HepG2 (cell line): ENCODE results near the gene ZNRD2. TPM values are rescaled to one million over a fixed set of nuclear protein-coding genes. Genes with fewer than 3 reads are reported as not detected.

ENCODE experiments used
- ATAC-seq: fragments of 200-7000 bp; cut with Tn5 transposase; 3 replicates; pipeline ENCODE4 v1.9.1; 2020; ENCODE audit warnings: mild to moderate bottlenecking, moderate library complexity
- BruUV-seq: library from RNA; stranded (reverse); fragments of 400-500 nt; replicated peaks from 2 replicates; lab custom pipeline; 2021; lab: Mats Ljungman, UMichigan
- CTCF ChIA-PET: fragments of 300-600 bp; formaldehyde crosslinking; extraction: SDS; loops from one replicate; lab custom pipeline; 2021; ENCODE audit warnings: low total read pairs, inconsistent platforms, low intra/inter-chr PET ratio; lab: Yijun Ruan, JAX
- POLR2A ChIA-PET: fragments of 350-600 bp; sonication (Branson Sonifier 250); formaldehyde crosslinking; loops from one replicate; lab custom pipeline; 2020; ENCODE audit warnings: antibody characterized with exemption, inconsistent platforms; lab: Yijun Ruan, JAX
- DNase-seq: peaks from one replicate; pipeline ENCODE4 v3.0.0-alpha.2; 2015; ENCODE audit warnings: low spot score
- FAIRE-seq: peaks from 3 replicates; lab custom pipeline; 2011; peaks lifted over from hg19 to GRCh38; lab: Jason Lieb, UNC
- H2AFZ ChIP-seq: one replicate; pipeline ENCODE4 v1.6.1; 2011; ENCODE audit warnings: low read length, inconsistent platforms
- H3K27ac ChIP-seq: fragments of 300-600 bp; 3 replicates; pipeline ENCODE4 v1.8.0; 2011; ENCODE audit warnings: mixed run types, mild to moderate bottlenecking, mixed read lengths, low read length, inconsistent platforms; ENCODE audit not compliant: insufficient read depth; ENCODE audit errors: extremely low read length
- H3K27me3 ChIP-seq, 2 experiments: fragments of 200-600 bp in 1 of 2; 2 replicates in 1 of 2; 3 replicates in 1 of 2; pipeline versions ENCODE4 v1.6.0 to v1.8.0; 2011; ENCODE audit warnings: low read length in 2 of 2, mild to moderate bottlenecking in 2 of 2, moderate library complexity in 2 of 2, inconsistent platforms in 1 of 2; ENCODE audit not compliant: insufficient read depth in 2 of 2, control insufficient read depth in 1 of 2
- H3K36me3 ChIP-seq, 2 experiments: fragments of 200-600 bp in 1 of 2; replicated peaks in 1 of 2; 2 replicates in 1 of 2; 3 replicates in 1 of 2; pipeline versions ENCODE4 v1.5.1 to v1.8.0; 2011; ENCODE audit warnings: low read length in 2 of 2, inconsistent platforms in 1 of 2; ENCODE audit not compliant: insufficient read depth in 2 of 2, control insufficient read depth in 1 of 2
- H3K4me1 ChIP-seq: 2 replicates; pipeline ENCODE4 v1.5.1; 2012; ENCODE audit warnings: low read length, inconsistent platforms; ENCODE audit not compliant: insufficient read depth
- H3K4me2 ChIP-seq: 2 replicates; pipeline ENCODE4 v1.6.0; 2011; ENCODE audit warnings: low read depth, low read length, inconsistent platforms
- H3K4me3 ChIP-seq, 3 experiments: fragments of 200-600 bp in 1 of 3; sonication (generic), shearing (Covaris generic) in 1 of 3; replicated peaks in 1 of 3; 2 replicates each; pipeline ENCODE4 v1.5.1; 2011 to 2016; ENCODE audit warnings: low read length in 3 of 3, inconsistent platforms in 2 of 3, low read depth in 2 of 3, mild to moderate bottlenecking in 2 of 3, control low read depth in 1 of 3, mixed read lengths in 1 of 3; ENCODE audit not compliant: insufficient read depth in 1 of 3
- H3K79me2 ChIP-seq: one replicate; pipeline ENCODE4 v1.6.1; 2011; ENCODE audit warnings: low read length, inconsistent platforms; ENCODE audit not compliant: insufficient read depth
- H3K9ac ChIP-seq: 2 replicates; pipeline ENCODE4 v1.6.0; 2011; ENCODE audit warnings: mild to moderate bottlenecking, low read depth, low read length, inconsistent platforms; ENCODE audit not compliant: insufficient read depth
- H3K9me3 ChIP-seq: 2 replicates; pipeline ENCODE4 v1.5.1; 2012; ENCODE audit warnings: mild to moderate bottlenecking, low read length
- H4K20me1 ChIP-seq: 2 replicates; pipeline ENCODE4 v1.6.0; 2011; ENCODE audit warnings: inconsistent platforms, mild to moderate bottlenecking, low read length, moderate library complexity; ENCODE audit not compliant: insufficient read depth
- CREBL2 ChIP-seq: sonication (generic); formaldehyde crosslinking; IDR thresholded peaks from 2 replicates; pipeline ENCODE4 v1.8.1; 2023; ENCODE audit warnings: missing genetic modification reagents, mild to moderate bottlenecking, borderline replicate concordance
- HOXA7 ChIP-seq: sonication (generic); formaldehyde crosslinking; IDR thresholded peaks from 2 replicates; pipeline ENCODE4 v1.8.1; 2022; ENCODE audit warnings: mild to moderate bottlenecking, missing genetic modification reagents, moderate library complexity
- KDM2A ChIP-seq: sonication (generic); formaldehyde crosslinking; IDR thresholded peaks from 2 replicates; pipeline ENCODE4 v1.4.0; 2020; ENCODE audit warnings: low read depth, missing genetic modification reagents, borderline replicate concordance
- NFIB ChIP-seq: sonication (generic); formaldehyde crosslinking; IDR thresholded peaks from 2 replicates; pipeline ENCODE4 v1.9.0; 2021; ENCODE audit warnings: missing genetic modification reagents, mild to moderate bottlenecking, borderline replicate concordance
- STAT6 ChIP-seq: sonication (generic); formaldehyde crosslinking; IDR thresholded peaks from 2 replicates; pipeline ENCODE4 v1.4.0; 2020; ENCODE audit warnings: missing genetic modification reagents, mild to moderate bottlenecking, borderline replicate concordance
- TCF12 ChIP-seq, 2 experiments: fragments of 450-650 bp in 1 of 2; sonication (generic) in 1 of 2; formaldehyde crosslinking in 1 of 2; IDR thresholded peaks; 2 replicates each; pipeline versions ENCODE4 v1.6.1 to v1.8.0; 2017 to 2022; ENCODE audit warnings: antibody characterized with exemption in 1 of 2, mild to moderate bottlenecking in 1 of 2, missing genetic modification reagents in 1 of 2, moderate library complexity in 1 of 2
- ZNF687 ChIP-seq: sonication (generic); formaldehyde crosslinking; IDR thresholded peaks from 2 replicates; pipeline ENCODE4 v1.5.1; 2020; ENCODE audit warnings: mild to moderate bottlenecking, missing genetic modification reagents, moderate library complexity
- ZNF724P ChIP-seq: sonication (generic); formaldehyde crosslinking; IDR thresholded peaks from 2 replicates; pipeline ENCODE4 v1.8.0; 2022; ENCODE audit warnings: missing genetic modification reagents, borderline replicate concordance
- WGBS: methylation state at CpG from one replicate; pipeline ENCODE4 v1.1.6; 2017; ENCODE audit warnings: low lambda C conversion rate; 5-methylcytosine and 5-hydroxymethylcytosine counted together
- in situ Hi-C: cut with HindIII; loops from 2 replicates; pipeline ENCODE4 v1.10.0; 2017; ENCODE audit warnings: low pct_unique_long_range_greater_than_20kb; ENCODE audit not compliant: extremely low pct_ligation_motif_present
- intact Hi-C: fragments of 100-400 bp; cut with micrococcal nuclease; formaldehyde crosslinking; loops from one replicate; pipeline ENCODE4 v1.10.0; 2022; ENCODE audit not compliant: unreplicated experiment
- polyA plus RNA-seq, 8 experiments: library from polyadenylated mRNA; depleted of rRNA in 3 of 8; stranded (reverse) in 7 of 8; unstranded in 1 of 8; fragments of >200 nt; fragmentation: Illumina TruSeq in 4 of 8; extraction: Trizol in 4 of 8; gene quantifications; 2 replicates each; pipeline versions ENCODE4 v1.2.1 to v1.2.3, GENCODE V29; 2011 to 2016; ENCODE audit warnings: low read depth in 4 of 8, missing spikeins in 1 of 8, mixed read lengths in 1 of 8; ENCODE audit not compliant: insufficient read depth in 1 of 8
- total RNA-seq, 5 experiments: library from RNA; depleted of rRNA; stranded (reverse); fragments of >200 nt; fragmentation: Illumina TruSeq; extraction: Trizol; gene quantifications; 2 replicates each; pipeline ENCODE4 v1.2.3, GENCODE V29; 2016; ENCODE audit warnings: low read depth in 1 of 5

The ZNRD2 gene
- total and polyA plus RNA-seq, 2 of the 13 experiments (the other 11 are each of a cell fraction or from before 2014, with no cell fraction given): 29.2 to 34.0 TPM

- no peaks in the 10 kb centered on the region for H4K20me1 ChIP-seq
- H3K4me2 ChIP-seq: no peak overlapping the region
- H3K9ac ChIP-seq: no peak overlapping the region
- DNase-seq (no peak), FAIRE-seq (no peak), ATAC-seq (no peak)
- no peaks in the 10 kb centered on the region for H3K9me3 ChIP-seq
- no TSS peak for BruUV-seq
- TF ChIP-seq CREBL2 (CRISPR knock-in tag): no peak
- no peak for TF ChIP-seq NFIB (CRISPR knock-in tag)
- TF ChIP-seq STAT6: no peak
- TF ChIP-seq HOXA7: no peak
- TF ChIP-seq KDM2A (CRISPR knock-in tag): no peak
- peak; percentile 17; the same call in 1 of the 2 replicates for TF ChIP-seq ZNF687 (CRISPR knock-in tag)
- TF ChIP-seq ZNF724P (CRISPR knock-in tag): no peak
- TF ChIP-seq TCF12 (IDR thresholded peaks at IDR 0.05): no peak
- no peak for TF ChIP-seq TCF12 (CRISPR knock-in tag; IDR thresholded peaks at IDR 0.05)
- intact Hi-C loops: no loop called here
- in situ Hi-C loops: no loop called here
- no peaks in the 10 kb centered on the region for H3K27me3 ChIP-seq
- 0 out of 5 replicates have a peak, but pooled peaks cover 0 to 4% of the 10 kb centered on the region in 2 experiments for H3K36me3 ChIP-seq
- CTCF ChIA-PET: no interaction called here
- no peak overlapping the region for H3K27ac ChIP-seq
- no peaks in the 10 kb centered on the region for H3K79me2 ChIP-seq
- no peak overlapping the region for H3K4me3 ChIP-seq
- 91% methylated on average over 8 of the region's 8 CpGs for WGBS
- POLR2A ChIA-PET: no interaction called here
- no peak overlapping the region for H2AFZ ChIP-seq
- H3K4me1 ChIP-seq: peaks cover 29% of the 10 kb centered on the region
Measured at GRCh38 chr11:65584106-65584505, 13.8 kb downstream of the ZNRD2 start.
